ENCODE data around the gene BNIP2.

The BNIP2 gene

GRCh38 chr15:59618406-59618805, 70.7 kb downstream of the BNIP2 start:
- DNase-seq: no peak

DNA sequence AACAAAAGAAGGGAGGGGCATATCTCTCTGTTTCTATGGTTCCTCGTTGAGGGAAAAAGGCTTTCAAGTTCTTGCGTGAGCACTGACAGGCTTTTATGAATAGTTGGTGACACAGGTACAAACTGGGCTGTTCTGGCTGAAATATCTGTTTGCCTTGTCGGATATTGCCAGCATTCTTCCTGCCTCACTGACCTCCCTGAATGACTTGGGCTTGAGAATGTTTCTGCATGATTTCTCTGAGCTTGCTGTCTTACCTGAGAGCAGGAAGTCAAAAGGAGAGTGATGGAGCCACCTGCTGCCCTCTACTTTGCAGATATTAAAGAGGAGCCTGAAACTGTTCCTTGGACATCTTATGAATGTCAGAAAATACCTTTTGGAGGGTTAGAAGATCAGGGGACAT, 72.7 kb downstream of the BNIP2 start:
- DNase-seq: no peak

GRCh38 chr15:59615661-59616060, 73.5 kb downstream of the BNIP2 start:
- DNase-seq: no peak

DNA sequence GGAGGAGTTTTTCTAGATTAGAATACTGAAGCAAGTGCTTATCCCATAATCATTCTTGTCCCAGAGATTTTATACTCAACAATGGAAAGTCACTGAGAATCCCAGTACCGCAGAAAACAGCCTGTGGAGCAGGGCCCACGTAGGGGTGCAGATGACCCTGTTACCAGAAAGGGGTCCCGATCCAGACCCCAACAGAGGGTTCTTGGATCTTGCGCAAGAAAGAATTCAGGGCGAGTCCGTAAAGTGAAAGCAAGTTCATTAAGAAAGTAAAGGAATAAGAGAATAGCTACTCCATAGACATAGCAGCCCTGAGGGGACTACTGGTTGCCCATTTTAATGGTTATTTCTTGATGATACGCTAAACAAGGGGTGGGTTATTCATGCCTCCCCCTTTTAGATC, 75.0 kb downstream of the BNIP2 start:
- no peak for DNase-seq

DNA sequence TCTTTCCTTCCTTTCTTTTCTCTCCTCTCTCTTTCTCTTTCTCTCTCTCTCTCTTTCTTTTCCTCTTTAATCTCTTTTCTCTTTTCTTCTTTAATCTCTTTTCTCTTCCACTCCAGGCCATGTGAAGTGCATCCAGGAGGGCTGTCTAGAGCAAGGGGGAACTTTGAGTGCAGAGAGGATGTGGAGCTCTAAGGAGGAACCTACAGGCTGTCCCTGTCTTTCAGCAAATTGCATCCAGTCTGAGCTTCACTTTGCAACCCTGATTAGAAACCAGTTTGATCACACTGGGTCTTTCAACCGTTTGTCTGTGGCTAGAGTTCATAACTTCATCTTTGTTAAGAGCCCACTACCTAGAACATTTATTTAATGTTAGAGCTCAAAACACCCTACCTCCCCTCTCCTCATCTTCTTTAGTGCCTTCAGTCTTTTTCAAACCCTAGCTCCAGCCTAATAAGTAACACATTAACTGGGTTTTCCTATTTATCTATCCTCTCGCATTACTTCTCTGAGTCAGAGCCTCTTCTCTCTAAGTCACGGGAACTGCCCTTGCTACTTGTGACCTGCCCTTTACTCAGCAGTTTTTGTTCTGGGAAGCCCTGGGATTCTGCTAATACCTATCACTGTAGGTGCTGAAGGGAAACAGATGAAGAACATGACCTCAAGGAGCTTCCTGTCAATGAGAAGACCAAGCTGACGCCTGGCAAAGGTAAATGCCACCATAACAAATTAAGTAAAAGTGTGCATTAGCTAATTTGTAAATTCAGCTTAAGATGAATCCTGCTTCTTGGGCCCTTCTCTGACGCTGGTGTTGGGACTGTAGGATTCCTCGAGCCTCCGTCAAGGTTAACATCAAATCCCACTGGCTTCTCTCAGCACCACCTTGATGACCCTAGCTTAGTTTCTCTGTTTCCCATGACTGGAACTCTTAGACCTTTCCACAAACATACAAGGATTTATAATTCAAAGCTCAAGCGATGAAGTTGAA, 77.6 kb downstream of the BNIP2 start, which contains the start of gene GCNT3:
TSS of gene GCNT3 (plus strand) at position 508 of the 985 bp plus-strand sequence. CDS start 6,456 bp downstream, outside the sequence.
- no peak for DNase-seq

GRCh38 chr15:59609730-59610712, 79.1 kb downstream of the BNIP2 start:
- DNase-seq: no peak

Data from CD4-positive, alpha-beta T cell treated with Interleukin-17A for 1 hour (primary cell).